ENCODE measurements around the gene HDAC4. TPM values are rescaled to one million over a fixed set of nuclear protein-coding genes. Genes with fewer than 3 reads are reported as not detected.

The HDAC4 gene
- total RNA-seq, 4 donors from 2014 or later = 30.2 to 103 (median 51.7) TPM

- no peak for ATAC-seq (ENCODE audit: low FRiP score)
- TF ChIP-seq CTCF (IDR thresholded peaks at IDR 0.05) = no peak
- DNase-seq (ENCODE audit: low spot score) = no peak
Measured at GRCh38 chr2:239102266-239102665, 298.6 kb downstream of the HDAC4 start.

GRCh38 chr2:239101807-239102206 is 299.0 kb downstream of the HDAC4 start:
- no peak for DNase-seq (ENCODE audit: low spot score)
- TF ChIP-seq CTCF (IDR thresholded peaks at IDR 0.05) = no peak
- ATAC-seq (ENCODE audit: low FRiP score) = no peak

- ATAC-seq (ENCODE audit: low FRiP score) = no peak
- DNase-seq (ENCODE audit: low spot score) = no peak
- TF ChIP-seq CTCF (IDR thresholded peaks at IDR 0.05) = no peak
Measured at GRCh38 chr2:239101071-239101470, 299.7 kb downstream of the HDAC4 start.

GRCh38 chr2:239099474-239099873 is 301.3 kb downstream of the HDAC4 start:
- no peak for TF ChIP-seq CTCF (IDR thresholded peaks at IDR 0.05)
- DNase-seq (ENCODE audit: low spot score) = no peak
- no peak for ATAC-seq (ENCODE audit: low FRiP score)

- ATAC-seq (ENCODE audit: low FRiP score) = no peak
- DNase-seq (ENCODE audit: low spot score) = no peak
Measured at GRCh38 chr2:239098288-239098970, 302.4 kb downstream of the HDAC4 start.

GRCh38 chr2:239097428-239097696 is 303.5 kb downstream of the HDAC4 start:
- DNase-seq (ENCODE audit: low spot score) = no peak
- TF ChIP-seq CTCF (IDR thresholded peaks at IDR 0.05) = no peak
- no peak for ATAC-seq (ENCODE audit: low FRiP score)

More at GRCh38 chr2:239098288-239098970, 302.4 kb downstream of the HDAC4 start:
- no peak for TF ChIP-seq CTCF (IDR thresholded peaks at IDR 0.05)

GRCh38 chr2:239096676-239097427 is 304.0 kb downstream of the HDAC4 start:
- DNase-seq (ENCODE audit: low spot score) (no peak), ATAC-seq (ENCODE audit: low FRiP score) (no peak)
- no peak for TF ChIP-seq CTCF (IDR thresholded peaks at IDR 0.05)
